Neural cell (in vitro differentiated cells): ENCODE data around the gene FARP1.

Source experiments
- CTCF ChIP-seq: fragments of 450-650 bp; IDR thresholded peaks from 2 replicates; pipeline ENCODE4 v1.5.1; 2014; ENCODE audit warnings: antibody characterized with exemption, mild to moderate bottlenecking, moderate library complexity; ENCODE audit not compliant: poor library complexity, severe bottlenecking
- EZH2 ChIP-seq: fragments of 200-600, 300-800 bp; shearing (Covaris generic), sonication (generic); IDR thresholded peaks from 2 replicates; pipeline ENCODE4 v1.6.1; 2014; ENCODE audit warnings: antibody characterized with exemption, low read length, borderline replicate concordance, mild to moderate bottlenecking; ENCODE audit not compliant: insufficient read depth, poor library complexity, severe bottlenecking
- POLR2AphosphoS5 ChIP-seq: IDR thresholded peaks from 2 replicates; pipeline ENCODE4 v1.6.1; 2012

GRCh38 chr13:98406971-98407370 is 264.1 kb downstream of the FARP1 start:
- no peak for TF ChIP-seq CTCF
- no peak for TF ChIP-seq EZH2
- no peak for TF ChIP-seq POLR2AphosphoS5
